ENCODE data around the gene BMPR1B. TPM values are rescaled to one million over a fixed set of nuclear protein-coding genes. Genes with fewer than 3 reads are reported as not detected.

Gene BMPR1B
- total and polyA plus RNA-seq, 10 donors, result 0.12 to 2.4 (median 1.2) TPM

- intact Hi-C loops (cut with DNase I; ENCODE audit: low total_unique reads), result no loop called here
- DNase-seq, result no peak
- Histone ChIP-seq H3K27ac (no peak overlapping the region), H3K9me3 (no peaks in the 10 kb centered on the region), H3K4me3 (no peak overlapping the region), H3K27me3 (replicated peaks in 1 of 7) (no peaks in the 10 kb centered on the region), H3K4me1 (no peaks in the 10 kb centered on the region), H3K36me3 (no peaks in the 10 kb centered on the region)
- TF ChIP-seq POLR2AphosphoS5 (IDR thresholded peaks at IDR 0.05), result no peak
- TF ChIP-seq POLR2A (IDR thresholded peaks at IDR 0.05), result no peak
- TF ChIP-seq CTCF (IDR thresholded peaks at IDR 0.05 in 8 of 11, conservative IDR thresholded peaks at IDR 0.05 in 3 of 11), result no peak
- 67 to 75% (median 68%) methylated on average over 3 of the region's 3 CpGs for WGBS, 5 donors
Observed at GRCh38 chr4:94978904-94979303, 221.1 kb downstream of the BMPR1B start.

- H3K4me3 ChIP-seq, result no peak overlapping the region
- H3K27ac ChIP-seq, result no peak overlapping the region
- no peaks in the 10 kb centered on the region for H3K36me3 ChIP-seq
- TF ChIP-seq CTCF (IDR thresholded peaks at IDR 0.05 in 8 of 11, conservative IDR thresholded peaks at IDR 0.05 in 3 of 11), result no peak
- TF ChIP-seq POLR2A (IDR thresholded peaks at IDR 0.05), result no peak
- TF ChIP-seq POLR2AphosphoS5 (IDR thresholded peaks at IDR 0.05), result no peak
- intact Hi-C loops (cut with DNase I; ENCODE audit: low total_unique reads), result no loop called here
- H3K9me3 ChIP-seq, result no peaks in the 10 kb centered on the region
- no peak for DNase-seq
- WGBS, 5 donors, result 90 to 96% (median 93%) methylated on average over 5 of the region's 5 CpGs
- no peaks in the 10 kb centered on the region for H3K27me3 ChIP-seq (replicated peaks in 1 of 7)
- no peaks in the 10 kb centered on the region for H3K4me1 ChIP-seq
Observed at GRCh38 chr4:94979621-94980020, 221.9 kb downstream of the BMPR1B start.

- Histone ChIP-seq H3K4me1 (no peaks in the 10 kb centered on the region), H3K36me3 (no peaks in the 10 kb centered on the region), H3K9me3 (no peaks in the 10 kb centered on the region), H3K4me3 (no peak overlapping the region), H3K27me3 (replicated peaks in 1 of 7) (no peaks in the 10 kb centered on the region), H3K27ac (no peak overlapping the region)
- intact Hi-C loops (cut with DNase I; ENCODE audit: low total_unique reads), result no loop called here
- no peak for DNase-seq
- no peak for TF ChIP-seq POLR2A (IDR thresholded peaks at IDR 0.05)
- TF ChIP-seq POLR2AphosphoS5 (IDR thresholded peaks at IDR 0.05), result no peak
- no peak for TF ChIP-seq CTCF (IDR thresholded peaks at IDR 0.05 in 8 of 11, conservative IDR thresholded peaks at IDR 0.05 in 3 of 11)
- WGBS, 5 donors, result 17 to 26% (median 22%) methylated on average over 10 of the region's 10 CpGs
Observed at GRCh38 chr4:94995684-94996394, 238.1 kb downstream of the BMPR1B start.

- H3K27ac ChIP-seq, result no peak overlapping the region
- 80 to 97% (median 91%) methylated on average over 4 of the region's 4 CpGs for WGBS, 5 donors
- no peak overlapping the region for H3K4me3 ChIP-seq
- TF ChIP-seq POLR2AphosphoS5 (IDR thresholded peaks at IDR 0.05), result no peak
- TF ChIP-seq CTCF (IDR thresholded peaks at IDR 0.05 in 8 of 11, conservative IDR thresholded peaks at IDR 0.05 in 3 of 11), result no peak
- no peak for TF ChIP-seq POLR2A (IDR thresholded peaks at IDR 0.05)
- H3K4me1 ChIP-seq, result no peaks in the 10 kb centered on the region
- no peaks in the 10 kb centered on the region for H3K36me3 ChIP-seq
- no peaks in the 10 kb centered on the region for H3K9me3 ChIP-seq
- no peak for DNase-seq
- H3K27me3 ChIP-seq (replicated peaks in 1 of 7), result no peaks in the 10 kb centered on the region
- intact Hi-C loops (cut with DNase I; ENCODE audit: low total_unique reads), result no loop called here
Observed at GRCh38 chr4:95000076-95000648, 242.4 kb downstream of the BMPR1B start.
